Brain microvascular endothelial cell (primary cell): ENCODE data around the gene PRRX1.
A peak's percentile ranks its signal among the peaks of the same experiment; 100 is the strongest.

ENCODE experiments used
- DNase-seq: peaks from one replicate; pipeline ENCODE4 v3.0.0-alpha.2; 2020
- H3K27ac ChIP-seq: fragments of 250-450 bp; sonication (Bioruptor Pico); 2 replicates; pipeline ENCODE4 v1.5.1; 2020; ENCODE audit warnings: mild to moderate bottlenecking, moderate library complexity
- H3K27me3 ChIP-seq: fragments of 250-450 bp; sonication (Bioruptor Pico); replicated peaks from 2 replicates; pipeline ENCODE4 v1.5.1; 2020; ENCODE audit warnings: mild to moderate bottlenecking
- H3K36me3 ChIP-seq: fragments of 250-450 bp; sonication (Bioruptor Pico); replicated peaks from 2 replicates; pipeline ENCODE4 v1.5.1; 2020; ENCODE audit warnings: mild to moderate bottlenecking
- H3K4me3 ChIP-seq: 2 replicates; pipeline ENCODE4 v1.5.1; 2011; ENCODE audit warnings: low read depth, mild to moderate bottlenecking, control low read depth, low read length, moderate library complexity
- CTCF ChIP-seq: IDR thresholded peaks from 2 replicates; pipeline ENCODE4 v1.5.1; 2011; ENCODE audit warnings: low read depth, mild to moderate bottlenecking, moderate library complexity, low read length, control low read depth, inconsistent platforms; ENCODE audit errors: missing control alignments
- in situ Hi-C: cut with HindIII; loops from 2 replicates; pipeline ENCODE4 v1.10.0; 2017; ENCODE audit warnings: low sequenced_read_pairs, low pct_ligation_motif_present

PRRX1 gene

GRCh38 chr1:170687621-170688020, 23.7 kb downstream of the PRRX1 start:
- Histone ChIP-seq H3K36me3 (no peaks in the 10 kb centered on the region), H3K27ac (peak overlapping the region; percentile 18), H3K27me3 (no peaks in the 10 kb centered on the region), H3K4me3 (no peak overlapping the region)
- in situ Hi-C loops = no loop called here
- TF ChIP-seq CTCF = no peak
- DNase-seq = no peak

- in situ Hi-C loops = no loop called here
- Histone ChIP-seq H3K4me3 (no peak overlapping the region), H3K36me3 (no peaks in the 10 kb centered on the region), H3K27me3 (no peaks in the 10 kb centered on the region), H3K27ac (peak overlapping the region; percentile 80)
- DNase-seq = no peak
- no peak for TF ChIP-seq CTCF
Measured at GRCh38 chr1:170691258-170691657, 27.3 kb downstream of the PRRX1 start.

- TF ChIP-seq CTCF = no peak
- Histone ChIP-seq H3K27ac (peak overlapping the region; percentile 80), H3K36me3 (no peaks in the 10 kb centered on the region), H3K4me3 (no peak overlapping the region), H3K27me3 (no peaks in the 10 kb centered on the region)
- DNase-seq = peak; percentile 78
- in situ Hi-C loops = no loop called here
Measured at GRCh38 chr1:170692866-170693575, 29.1 kb downstream of the PRRX1 start.

GRCh38 chr1:170694172-170694926, 30.4 kb downstream of the PRRX1 start:
- no peak for DNase-seq
- in situ Hi-C loops = no loop called here
- no peaks in the 10 kb centered on the region for H3K27me3 ChIP-seq

GRCh38 chr1:170695955-170696590, 32.1 kb downstream of the PRRX1 start:
- no peak overlapping the region for H3K4me3 ChIP-seq
- H3K27me3 ChIP-seq = no peaks in the 10 kb centered on the region
- no peaks in the 10 kb centered on the region for H3K36me3 ChIP-seq
- no peak for DNase-seq
- in situ Hi-C loops = no loop called here
- peak overlapping the region; percentile 61 for H3K27ac ChIP-seq
- TF ChIP-seq CTCF = no peak

More at GRCh38 chr1:170694172-170694926, 30.4 kb downstream of the PRRX1 start:
- peak overlapping the region; percentile 80 for H3K27ac ChIP-seq
- no peak for TF ChIP-seq CTCF
- no peak overlapping the region for H3K4me3 ChIP-seq
- H3K36me3 ChIP-seq = no peaks in the 10 kb centered on the region
